H1 (cell line): ENCODE data around the gene CCDC137. TPM values are rescaled to one million over a fixed set of nuclear protein-coding genes. Genes with fewer than 3 reads are reported as not detected.
A peak's percentile ranks its signal among the peaks of the same experiment; 100 is the strongest.

Source experiments
- BRCA1 ChIP-seq: IDR thresholded peaks from 2 replicates; pipeline ENCODE4 v1.6.1; 2012; ENCODE audit warnings: low read depth, low read length, improper control_type of control experiment
- CHD7 ChIP-seq: fragments of 300-600 bp; sonication (generic); IDR thresholded peaks from 2 replicates; pipeline ENCODE4 v1.7.1; 2012; ENCODE audit warnings: low read length, moderate library complexity, mild to moderate bottlenecking, inconsistent platforms; ENCODE audit not compliant: insufficient replicate concordance
- CREB1 ChIP-seq: IDR thresholded peaks from 2 replicates; pipeline ENCODE4 v1.6.1; 2012; ENCODE audit warnings: inconsistent platforms
- FOSL1 ChIP-seq: IDR thresholded peaks from 2 replicates; pipeline ENCODE4 v1.6.1; 2011; ENCODE audit warnings: mild to moderate bottlenecking, low read depth, low read length, moderate library complexity; ENCODE audit not compliant: insufficient read depth
- GABPA ChIP-seq: IDR thresholded peaks from 2 replicates; pipeline ENCODE4 v1.6.1; 2011; ENCODE audit warnings: mild to moderate bottlenecking, low read length, moderate library complexity, borderline replicate concordance; ENCODE audit not compliant: insufficient read depth
- HDAC6 ChIP-seq: IDR thresholded peaks from one replicate; pipeline ENCODE4 v1.7.1; 2012; ENCODE audit warnings: low read depth, mild to moderate bottlenecking, inconsistent platforms, low read length, moderate library complexity
- KDM4A ChIP-seq: IDR thresholded peaks from one replicate; pipeline ENCODE4 v1.7.1; 2012; ENCODE audit warnings: low read depth, mild to moderate bottlenecking, moderate library complexity, low read length, inconsistent platforms; ENCODE audit not compliant: severe bottlenecking
- SIRT6 ChIP-seq: IDR thresholded peaks from one replicate; pipeline ENCODE4 v1.7.1; 2012; ENCODE audit warnings: low read length, inconsistent platforms
- SP1 ChIP-seq: IDR thresholded peaks from 2 replicates; pipeline ENCODE4 v1.6.1; 2011; ENCODE audit warnings: low read depth, low read length
- SP4 ChIP-seq: IDR thresholded peaks from 2 replicates; pipeline ENCODE4 v1.6.1; 2012; ENCODE audit warnings: low read length, inconsistent platforms
- TEAD4 ChIP-seq: IDR thresholded peaks from 2 replicates; pipeline ENCODE4 v1.6.1; 2012; ENCODE audit warnings: low read depth, low read length, inconsistent platforms, mixed read lengths
- polyA plus RNA-seq, 7 experiments: library from polyadenylated mRNA; depleted of rRNA in 3 of 7; stranded (reverse) in 5 of 7; unstranded in 2 of 7; fragments of >200 nt in 5 of 7; fragments of 200-250 nt in 2 of 7; gene quantifications; 1 replicate in 5 of 7; 2 replicates in 1 of 7; 4 replicates in 1 of 7; pipeline versions ENCODE4 v1.2.1 to v1.2.3, GENCODE V29; 2011 to 2013; ENCODE audit warnings: missing spikeins in 2 of 7, mixed read lengths in 2 of 7
- total RNA-seq: library from RNA; stranded (reverse); fragmentation: NEBNext Ultra II Directional; extraction: Animal tissue kit (Norgen Biotek cat#: 25700); gene quantifications from 2 replicates; pipeline ENCODE4 v1.2.1, GENCODE V29; 2021

Gene CCDC137
- total and polyA plus RNA-seq, 2 of the 8 experiments (the other 6 are each of a cell fraction or from before 2014, with no cell fraction given) = 17.6 to 38.6 TPM

- TF ChIP-seq CREB1 = peak; percentile 90
- no peak for TF ChIP-seq SP1
- peak; percentile 81 for TF ChIP-seq KDM4A
- TF ChIP-seq SIRT6 = no peak
- TF ChIP-seq GABPA = peak; percentile 83; the same call in 1 of the 2 replicates
- peak; percentile 69; the same call in 1 of the 2 replicates for TF ChIP-seq BRCA1
- TF ChIP-seq TEAD4 = peak; percentile 76; the same call in 1 of the 2 replicates
- TF ChIP-seq HDAC6 = no peak
- TF ChIP-seq CHD7 = no peak
- TF ChIP-seq SP4 = peak; percentile 24; the same call in 1 of the 2 replicates
- TF ChIP-seq FOSL1 = no peak
These were observed 36.6 kb downstream of the CCDC137 start, which contains the start of gene MRPL12 (continued) for GRCh38 chr17:81702934-81703746.
